Measurements from ENCODE around the gene SCAMP2. TPM values are rescaled to one million over a fixed set of nuclear protein-coding genes. Genes with fewer than 3 reads are reported as not detected.
A peak's percentile ranks its signal among the peaks of the same experiment; 100 is the strongest.

The SCAMP2 gene
- total RNA-seq, 2 donors from 2014 or later, result 33.5 to 36.9 TPM

GRCh38 chr15:74904190-74904805 lies 31.1 kb upstream of the SCAMP2 start:
- Histone ChIP-seq H3K27ac (no peak overlapping the region), H3K4me3 (no peak overlapping the region), H3K36me3 (replicated peaks in 1 of 2; ENCODE audit: insufficient read depth in 1 of 2, low read depth in 2 of 2) (peaks cover 1 to 6% of the 10 kb centered on the region in 2 donors), H3K4me1 (peaks cover 33% of the 10 kb centered on the region), H3K27me3 (no peaks in the 10 kb centered on the region), H3K9me3 (no peaks in the 10 kb centered on the region)
- no peak for TF ChIP-seq POLR2A (IDR thresholded peaks at IDR 0.05)
- TF ChIP-seq CTCF (IDR thresholded peaks at IDR 0.05), result no peak
- DNase-seq (no peak), ATAC-seq (no peak)
- 90 to 94% methylated on average over 7 of the region's 7 CpGs for WGBS, 2 donors
- intact Hi-C loops (cut with DNase I), result loop anchor here (10.0 kb wide), 1 partner anchor 59 kb away; the partner anchor contains the start of gene ULK3

GRCh38 chr15:74903676-74904075 lies 30.5 kb upstream of the SCAMP2 start:
- no peaks in the 10 kb centered on the region for H3K9me3 ChIP-seq
- no peaks in the 10 kb centered on the region for H3K27me3 ChIP-seq
- intact Hi-C loops (cut with DNase I), result loop anchor here (10.0 kb wide), 1 partner anchor 59 kb away; the partner anchor contains the start of gene ULK3
- ATAC-seq (no peak), DNase-seq (no peak)
- TF ChIP-seq POLR2A (IDR thresholded peaks at IDR 0.05) (no peak), CTCF (IDR thresholded peaks at IDR 0.05) (no peak)
- H3K4me1 ChIP-seq, result peaks cover 33% of the 10 kb centered on the region
- WGBS, 2 donors, result 82 to 90% methylated on average over 1 of the region's 1 CpG
- peaks cover 1 to 6% of the 10 kb centered on the region in 2 donors for H3K36me3 ChIP-seq (replicated peaks in 1 of 2; ENCODE audit: insufficient read depth in 1 of 2, low read depth in 2 of 2)
- no peak overlapping the region for H3K4me3 ChIP-seq
- no peak overlapping the region for H3K27ac ChIP-seq

GRCh38 chr15:74902295-74903075 lies 29.3 kb upstream of the SCAMP2 start:
- WGBS, 2 donors, result 77 to 81% methylated on average over 4 of the region's 4 CpGs
- Histone ChIP-seq H3K36me3 (replicated peaks in 1 of 2; ENCODE audit: insufficient read depth in 1 of 2, low read depth in 2 of 2) (peaks cover 1 to 6% of the 10 kb centered on the region in 2 donors), H3K4me3 (no peak overlapping the region), H3K4me1 (peaks cover 29% of the 10 kb centered on the region), H3K27ac (no peak overlapping the region), H3K9me3 (no peaks in the 10 kb centered on the region), H3K27me3 (no peaks in the 10 kb centered on the region)
- DNase-seq (no peak), ATAC-seq (no peak)
- TF ChIP-seq POLR2A (IDR thresholded peaks at IDR 0.05) (no peak), CTCF (IDR thresholded peaks at IDR 0.05) (no peak)
- intact Hi-C loops (cut with DNase I), result loop anchor here (10.0 kb wide), 1 partner anchor 58 kb away; the partner anchor contains the start of gene ULK3

- Histone ChIP-seq H3K36me3 (replicated peaks in 1 of 2; ENCODE audit: insufficient read depth in 1 of 2, low read depth in 2 of 2) (peaks cover 1 to 6% of the 10 kb centered on the region in 2 donors), H3K27ac (peak overlapping the region in 1 of 4 donors; percentile 13), H3K4me1 (peaks cover 24% of the 10 kb centered on the region), H3K9me3 (no peaks in the 10 kb centered on the region), H3K4me3 (no peak overlapping the region), H3K27me3 (no peaks in the 10 kb centered on the region)
- 2 to 5% methylated on average over 5 of the region's 5 CpGs for WGBS, 2 donors
- ATAC-seq, result peak; percentile 64
- DNase-seq, result peak; percentile 66 to 74 (median 70)
- intact Hi-C loops (cut with DNase I), result loop anchor here (10.0 kb wide), 1 partner anchor 57 kb away; the partner anchor contains the start of gene ULK3
- TF ChIP-seq CTCF (IDR thresholded peaks at IDR 0.05), result peak; percentile 75 to 97 (median 85)
- no peak for TF ChIP-seq POLR2A (IDR thresholded peaks at IDR 0.05)
These were observed 28.5 kb upstream of the SCAMP2 start for GRCh38 chr15:74901612-74902063.
